GM18873 (cell line): ENCODE measurements around the gene MRTFB.
A peak's percentile ranks its signal among the peaks of the same experiment; 100 is the strongest.
"Not testable (repeated sequence)": the region's sequence is repeated elsewhere in the genome, so short reads cannot be mapped to it uniquely, and the experiment has no call there.

Experiments used
- ATAC-seq: cut with Tn5 transposase; IDR thresholded peaks from one replicate; pipeline ENCODE4 v1.9.1; 2021; ENCODE audit warnings: mild to moderate bottlenecking, moderate library complexity, moderate number of reproducible peaks; ENCODE audit not compliant: unreplicated experiment, low FRiP score

The MRTFB gene

DNA sequence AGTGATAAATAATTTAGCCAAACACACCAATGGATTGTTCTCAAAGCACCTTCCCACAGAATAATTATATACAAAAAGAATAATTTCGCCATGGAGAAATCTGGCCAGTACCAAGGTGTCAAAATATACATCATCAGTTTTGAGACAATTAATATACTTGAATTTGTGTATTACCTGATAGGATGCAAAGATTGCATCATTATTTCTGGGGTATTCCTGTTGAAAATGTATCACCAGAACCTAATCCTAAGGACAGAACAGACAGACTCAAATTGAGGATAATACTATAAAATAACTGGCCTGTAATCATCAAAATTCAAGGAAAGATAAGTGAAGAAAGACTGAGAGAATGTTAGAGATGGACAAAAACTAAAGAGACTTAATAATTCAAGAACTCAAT is 111.9 kb downstream of the MRTFB start:
- no peak for ATAC-seq

DNA sequence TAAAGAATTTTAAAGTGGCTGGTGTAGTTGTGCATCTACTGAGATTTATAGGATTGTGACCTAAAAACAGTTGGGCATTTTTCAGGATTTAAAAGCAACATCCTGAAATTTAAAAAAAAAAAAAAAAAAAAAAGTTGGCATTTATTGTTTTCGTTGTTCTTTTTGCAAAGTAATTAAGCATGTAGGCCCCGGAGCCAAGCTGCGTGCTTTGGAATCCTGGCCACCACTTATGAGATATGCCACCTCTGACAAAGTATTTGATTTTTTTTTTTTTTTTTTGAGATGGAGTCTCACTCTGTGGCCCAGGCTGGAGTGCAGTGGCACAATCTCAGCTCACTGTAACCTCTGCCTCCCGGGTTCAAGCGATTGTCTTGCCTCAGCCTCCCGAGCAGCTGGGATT is 112.8 kb downstream of the MRTFB start:
- ATAC-seq, result not testable (repeated sequence)

DNA sequence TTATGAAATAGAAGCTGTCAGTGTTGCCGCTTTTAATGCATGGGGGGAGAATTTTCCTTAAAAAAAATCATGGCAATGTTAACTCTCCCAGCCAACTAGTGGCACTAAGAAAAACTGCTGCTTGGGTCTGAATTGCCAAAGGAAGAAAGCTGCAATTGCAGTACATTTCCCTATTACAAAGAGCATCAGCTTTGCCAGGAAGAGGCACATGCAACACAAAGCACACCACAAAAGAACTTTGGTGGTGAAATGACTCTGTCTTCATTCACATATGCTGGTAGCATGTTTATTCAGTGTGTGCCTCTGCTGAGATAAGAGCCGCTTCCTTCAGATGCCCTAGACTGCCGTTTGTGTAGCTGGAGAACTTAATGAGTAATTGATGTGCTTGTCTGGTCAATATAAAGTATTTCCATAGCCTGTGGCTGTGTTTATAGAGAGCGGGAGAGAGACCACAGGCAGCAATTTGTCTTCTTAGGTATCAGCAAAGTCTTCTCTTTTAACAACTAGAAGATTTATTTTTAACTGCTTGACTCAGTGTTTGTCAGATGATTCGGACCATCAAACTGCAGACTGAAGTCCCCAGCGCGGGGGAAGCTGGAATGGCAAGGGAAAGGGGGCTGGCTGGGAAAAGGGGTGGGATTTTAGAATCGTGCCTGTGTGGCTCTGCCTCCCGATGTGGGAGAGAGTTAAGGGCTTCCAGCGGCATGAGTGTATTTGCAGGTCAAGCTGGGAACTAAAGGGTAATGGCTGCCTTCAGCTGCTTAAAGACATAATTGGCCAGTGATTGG is 115.1 kb downstream of the MRTFB start:
- no peak for ATAC-seq

DNA sequence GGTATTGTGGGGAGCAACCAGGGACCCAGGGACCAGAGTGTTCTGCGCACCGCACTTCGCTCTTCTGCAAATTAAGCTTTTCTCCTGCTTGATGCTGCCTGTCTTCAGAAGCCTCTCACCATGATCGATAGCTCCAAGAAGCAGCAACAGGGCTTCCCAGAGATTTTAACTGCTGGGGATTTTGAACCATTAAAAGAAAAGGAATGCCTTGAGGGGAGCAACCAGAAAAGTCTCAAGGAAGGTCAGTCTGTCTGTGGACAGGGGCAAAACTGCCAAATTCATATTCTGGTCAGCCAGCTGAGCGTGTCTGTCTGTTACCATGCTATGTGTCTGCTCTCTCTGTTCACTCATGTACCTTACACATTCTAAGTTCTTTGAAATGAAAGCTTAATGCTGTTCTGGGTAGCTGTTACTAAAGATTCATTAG is 115.7 kb downstream of the MRTFB start:
- ATAC-seq, result no peak

DNA sequence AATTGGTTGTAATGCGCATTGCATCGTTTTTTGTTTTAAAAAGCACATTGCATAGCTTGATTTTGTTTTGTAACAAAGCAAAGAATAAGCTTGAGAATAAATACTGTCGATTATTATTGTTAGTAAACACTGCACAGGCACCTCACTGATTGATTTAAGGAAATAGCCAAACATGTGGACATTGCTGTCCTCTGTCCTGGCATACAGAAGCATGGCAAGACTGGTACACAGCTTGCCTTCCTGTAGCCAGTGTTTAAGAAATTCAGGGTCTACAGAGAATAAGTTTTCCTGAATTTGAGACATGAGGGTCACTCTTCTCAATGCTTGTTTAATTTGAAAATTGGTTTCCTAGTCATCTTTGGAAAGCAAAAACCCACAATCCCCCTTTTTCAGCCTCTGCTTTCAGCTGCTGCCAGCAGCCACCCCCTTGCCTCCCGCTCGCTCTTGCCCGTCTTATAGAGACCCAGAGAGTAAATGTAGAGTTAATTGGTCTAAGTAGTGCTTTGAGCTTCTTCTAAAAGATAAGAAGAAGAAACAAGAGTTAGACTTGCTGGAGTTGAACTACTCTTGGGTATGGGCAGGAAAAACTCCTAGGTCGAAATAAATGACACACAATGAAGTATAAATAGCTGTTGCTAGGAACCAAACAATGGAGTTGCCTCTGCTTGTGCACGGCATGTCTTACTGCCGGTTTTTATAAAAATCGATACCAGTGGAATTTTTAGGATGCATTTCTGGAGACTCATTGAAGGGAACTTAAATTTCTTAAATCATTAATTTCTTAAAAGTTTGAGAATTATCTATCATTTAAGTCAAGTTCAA is 116.6 kb downstream of the MRTFB start:
- no peak for ATAC-seq

DNA sequence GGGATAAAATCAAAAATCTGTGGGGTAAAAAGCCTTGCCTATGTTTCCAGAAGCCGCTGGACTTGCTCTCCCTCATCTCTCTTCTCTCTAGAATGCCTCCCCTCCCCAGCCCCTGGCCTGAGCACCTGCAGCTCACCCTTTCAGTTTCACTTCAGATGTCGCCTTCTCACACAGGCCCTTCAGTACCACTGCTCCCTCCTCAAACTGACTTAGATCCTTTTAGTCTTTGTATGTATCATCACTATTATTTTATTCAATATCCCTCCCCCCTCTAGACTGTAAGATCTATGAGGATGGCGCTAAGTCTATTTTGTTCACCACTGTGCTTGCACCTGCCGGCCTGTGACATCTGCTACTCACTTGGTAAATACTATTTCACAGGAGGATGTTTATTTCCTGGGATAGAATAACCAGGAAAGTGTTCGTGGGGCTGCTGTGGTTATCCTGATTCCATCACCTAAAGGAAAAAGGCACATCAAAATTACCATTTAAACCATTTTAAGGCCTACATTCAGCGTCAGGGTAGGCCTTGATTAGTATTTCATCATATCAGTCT is 122.3 kb downstream of the MRTFB start:
- peak; percentile 66 for ATAC-seq

DNA sequence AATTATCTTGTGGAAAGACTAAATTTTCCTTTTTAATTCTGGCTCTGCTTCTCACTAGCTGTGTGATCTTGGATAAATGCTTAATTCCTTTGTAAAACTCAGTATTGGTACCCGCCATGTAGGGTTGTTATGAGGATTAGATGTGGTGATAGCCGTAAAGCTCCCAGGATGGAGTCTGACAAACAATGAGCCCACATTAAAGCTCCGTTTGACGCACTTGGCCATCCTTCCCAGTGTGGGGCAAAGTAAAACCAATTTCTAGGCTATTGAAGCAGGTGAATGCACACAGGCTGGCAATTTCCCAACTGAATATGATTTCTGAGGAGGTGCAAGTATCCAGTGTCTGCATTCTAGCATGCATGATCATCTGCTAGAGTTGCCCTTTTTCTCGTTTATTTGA is 123.6 kb downstream of the MRTFB start:
- no peak for ATAC-seq

DNA sequence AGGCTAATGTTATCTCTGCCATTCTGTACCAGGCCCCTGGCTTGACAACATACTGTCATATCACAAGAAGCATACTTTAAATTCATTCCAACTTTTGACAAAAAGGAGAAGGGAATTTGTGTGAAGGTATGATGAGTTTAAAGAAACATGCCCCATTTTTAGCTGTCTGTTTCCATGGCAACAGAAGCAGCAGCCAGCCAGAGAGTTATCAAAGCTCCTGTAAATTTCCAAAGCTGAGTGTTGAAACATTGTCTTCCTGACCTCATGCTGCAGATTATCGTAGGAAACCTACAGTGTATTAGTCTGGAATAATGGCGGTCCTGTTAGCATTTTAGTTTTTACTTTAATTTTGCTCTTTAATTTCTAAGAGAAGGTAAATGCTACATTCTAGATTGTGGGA is 124.9 kb downstream of the MRTFB start:
- no peak for ATAC-seq

DNA sequence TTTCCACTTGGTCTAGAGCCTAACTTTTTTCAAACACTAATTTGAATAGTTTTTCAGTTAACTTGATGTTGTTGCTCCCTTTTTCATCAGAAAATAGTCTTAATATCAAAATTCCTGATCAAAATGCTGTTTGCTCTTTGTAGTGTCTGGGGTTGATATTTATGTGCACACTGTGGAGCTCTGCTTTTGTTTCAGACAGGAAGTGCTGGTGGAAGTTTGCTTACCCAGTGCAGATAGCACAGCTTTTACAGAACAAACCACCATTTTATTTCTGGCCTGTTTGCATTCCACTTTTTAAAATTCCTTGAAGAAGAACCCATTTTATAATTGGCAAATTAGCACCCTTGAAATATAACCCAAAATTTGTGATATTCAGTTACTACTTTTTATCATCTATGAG is 125.4 kb downstream of the MRTFB start:
- no peak for ATAC-seq

DNA sequence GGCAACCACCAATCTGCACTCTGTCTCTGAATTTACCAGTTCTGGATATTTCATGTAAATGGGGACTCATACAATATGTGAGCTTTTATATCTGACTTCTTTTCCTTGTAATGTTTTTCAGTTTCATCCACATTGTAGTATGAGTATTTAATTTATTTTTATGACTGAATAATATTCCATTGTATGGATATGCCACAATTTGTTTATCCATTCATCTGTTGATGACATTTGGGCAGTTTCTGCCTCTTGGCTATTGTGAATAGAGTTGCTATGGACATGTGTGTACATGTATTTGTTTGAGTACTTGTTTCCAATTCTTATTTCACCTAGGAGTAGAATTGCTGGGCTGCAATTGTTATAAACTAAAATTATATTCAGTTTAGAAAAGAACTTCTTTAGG is 126.9 kb downstream of the MRTFB start:
- ATAC-seq, result no peak

DNA sequence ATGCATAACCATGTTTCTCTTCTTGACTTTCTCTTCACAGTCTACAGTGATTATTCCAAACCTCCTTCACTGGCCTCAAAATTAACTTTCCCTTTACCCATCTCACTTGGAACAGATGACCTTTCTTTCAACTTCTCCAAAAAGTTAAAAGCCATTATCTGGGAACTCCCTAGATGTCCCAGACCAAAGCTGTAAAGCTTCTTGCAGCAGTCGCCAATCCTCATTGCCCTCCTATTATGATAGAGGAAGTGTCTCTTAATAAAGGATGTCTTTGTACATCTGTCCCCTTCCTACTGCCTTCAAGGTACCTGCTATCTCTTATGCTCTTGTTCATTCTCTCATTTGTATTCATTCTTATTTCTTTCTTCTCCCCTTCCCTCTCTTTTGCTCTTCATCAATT is 127.5 kb downstream of the MRTFB start:
- ATAC-seq, result no peak

DNA sequence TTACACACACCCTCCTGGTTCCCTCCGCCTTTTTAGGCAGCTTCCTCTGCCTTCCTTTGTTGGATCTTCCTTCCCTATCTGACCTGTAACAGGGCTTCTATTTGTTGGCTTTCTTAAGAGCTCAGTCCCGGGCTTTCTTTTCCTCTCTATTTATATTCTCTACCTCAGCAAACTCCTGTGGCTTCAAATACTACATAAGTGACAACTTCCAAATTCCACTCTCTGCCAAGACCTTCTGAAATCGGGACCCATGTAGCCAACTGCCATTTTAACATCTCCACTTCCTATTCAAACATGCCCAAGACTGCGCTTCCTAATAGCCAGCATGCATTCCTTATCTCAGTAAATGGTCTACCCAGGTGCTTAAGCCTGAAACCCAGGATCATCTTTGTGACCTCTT is 128.1 kb downstream of the MRTFB start:
- ATAC-seq, result no peak

DNA sequence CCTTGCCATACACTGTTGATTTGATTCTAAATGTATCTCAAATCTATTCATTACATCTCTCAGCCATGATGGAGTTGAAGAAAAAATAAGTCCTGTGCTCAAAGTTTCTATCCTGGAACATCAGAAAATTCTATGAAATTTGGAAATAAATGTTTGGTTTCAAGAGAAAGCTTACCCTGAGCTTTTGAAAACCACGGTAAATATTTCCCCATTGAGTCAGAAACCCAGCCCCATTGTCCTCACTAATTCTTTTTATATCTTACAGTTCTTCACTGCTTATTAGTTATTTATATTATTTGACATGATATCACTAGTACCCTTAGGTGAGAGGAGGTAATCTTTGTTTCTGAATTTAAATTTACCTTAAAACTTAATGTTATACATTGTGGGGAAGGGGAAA is 128.5 kb downstream of the MRTFB start:
- no peak for ATAC-seq

DNA sequence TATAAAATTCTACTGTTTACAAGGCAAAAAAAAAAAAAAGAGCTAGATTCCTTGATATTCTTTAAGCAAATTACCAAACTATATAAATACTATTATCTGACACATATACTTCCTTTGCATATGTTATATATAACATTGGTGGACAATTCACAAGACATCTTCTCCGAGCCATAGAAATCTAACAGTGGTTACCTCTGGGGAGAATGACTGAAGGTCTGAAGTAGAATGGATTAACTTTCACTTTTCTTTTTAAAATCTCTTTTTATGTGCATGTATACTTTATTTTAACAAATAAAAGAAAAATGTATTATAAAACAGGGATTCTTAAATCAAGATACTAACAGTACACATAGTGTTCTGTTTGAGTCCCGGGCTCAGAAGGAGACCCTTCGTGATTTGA is 131.0 kb downstream of the MRTFB start:
- no peak for ATAC-seq

DNA sequence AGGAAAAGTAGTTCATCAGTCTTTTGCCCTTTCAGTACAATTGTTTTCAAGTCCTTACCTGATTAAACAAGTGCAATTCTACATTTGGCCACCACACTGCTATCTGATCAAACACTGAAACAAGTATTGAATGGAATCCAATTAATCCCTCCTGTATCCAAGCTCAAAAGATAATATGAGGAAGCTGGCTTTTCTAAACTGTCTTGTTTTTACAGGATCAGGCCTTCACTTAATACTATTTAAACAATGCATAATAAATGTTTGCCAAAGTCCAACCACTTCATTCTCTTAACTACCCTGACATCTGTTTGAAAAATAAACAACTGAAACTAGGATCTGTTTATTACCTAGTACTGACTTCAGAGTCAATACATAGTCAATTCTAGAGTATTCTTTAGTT is 131.6 kb downstream of the MRTFB start:
- ATAC-seq, result no peak

DNA sequence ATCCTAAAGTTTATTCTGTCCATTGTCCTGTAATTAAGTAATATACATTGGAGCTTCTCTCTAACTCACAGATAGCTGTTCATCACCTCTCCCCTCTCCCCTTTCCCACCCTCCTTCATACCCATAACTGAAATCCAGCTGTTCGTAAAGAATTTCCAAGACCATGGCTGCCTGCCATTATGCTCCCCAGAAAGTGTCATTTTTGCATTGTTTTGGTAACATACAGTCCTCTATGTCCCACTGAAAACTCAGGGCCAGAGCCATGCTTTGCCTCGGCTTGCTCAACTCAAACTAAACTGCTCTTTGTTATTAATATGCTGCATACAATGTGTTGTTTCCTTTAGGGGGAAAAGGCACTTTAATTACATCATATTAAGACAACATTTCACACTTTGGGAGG is 132.0 kb downstream of the MRTFB start:
- no peak for ATAC-seq

DNA sequence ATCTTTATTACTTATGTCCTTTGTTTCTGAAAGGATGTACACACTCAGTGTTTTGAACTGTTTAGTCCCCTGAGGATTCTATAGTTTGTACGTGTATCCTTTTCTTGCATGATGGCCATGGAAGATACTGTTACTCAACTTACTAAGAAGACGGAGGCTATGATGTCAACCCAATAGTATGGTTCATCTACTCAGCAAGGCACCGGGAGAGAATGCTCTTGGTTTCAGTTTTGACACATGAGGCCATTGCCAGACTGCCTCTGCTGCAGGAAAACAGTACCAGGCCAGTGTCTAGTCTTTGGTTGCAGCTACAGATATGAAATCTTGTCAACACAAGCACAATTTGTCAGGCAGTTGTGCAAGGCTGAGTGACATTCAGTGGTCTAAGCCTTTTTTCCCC is 134.5 kb downstream of the MRTFB start:
- ATAC-seq, result no peak

DNA sequence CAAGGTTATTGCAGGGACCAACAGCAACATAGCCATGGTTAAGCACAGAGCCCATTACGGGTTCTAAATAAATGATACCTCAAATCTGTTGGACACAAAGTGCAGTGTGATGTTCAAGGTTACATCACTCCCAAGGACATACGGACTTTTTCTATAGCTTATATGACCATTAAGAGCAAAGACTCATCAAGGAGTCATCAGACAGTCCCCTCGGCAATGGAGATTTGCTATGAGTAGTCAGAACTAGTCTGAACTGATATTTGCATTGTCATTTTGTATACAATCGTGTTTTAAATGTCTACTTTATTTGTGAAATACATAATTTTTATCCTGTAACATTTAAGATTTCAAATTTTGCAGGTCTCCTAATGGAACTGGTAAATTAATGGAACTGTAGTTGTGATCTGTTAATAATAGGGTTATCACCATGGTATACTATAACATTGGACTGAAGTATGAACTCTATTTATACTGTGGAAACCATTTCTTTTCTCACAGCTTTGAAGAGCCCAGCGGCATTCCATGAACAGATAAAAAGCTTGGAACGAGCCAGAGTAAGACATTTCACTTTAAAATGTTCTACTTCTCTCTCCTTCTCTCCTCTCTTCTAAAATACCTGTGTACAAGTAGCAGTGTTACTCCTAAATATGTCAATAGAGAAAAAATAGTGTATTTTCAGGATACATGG is 140.9 kb downstream of the MRTFB start:
- no peak for ATAC-seq

DNA sequence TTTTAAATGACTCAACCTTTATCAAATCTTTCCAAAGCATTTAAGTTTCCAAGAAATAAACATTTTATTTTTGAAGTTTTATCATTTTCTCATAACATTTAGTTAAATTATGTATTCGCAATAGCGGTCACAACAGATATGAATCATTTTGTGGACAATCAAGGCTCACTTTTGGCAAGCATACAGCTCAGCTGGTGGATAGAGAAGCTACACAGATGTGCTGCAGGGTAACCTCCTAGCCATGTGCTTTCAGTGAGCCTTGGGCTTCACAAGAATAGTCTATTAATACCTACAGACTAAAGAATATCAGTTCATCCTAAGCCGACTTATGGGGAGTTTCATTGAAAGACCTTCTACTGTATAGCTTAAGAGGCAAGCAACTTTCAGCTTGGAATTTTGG is 144.8 kb downstream of the MRTFB start:
- no peak for ATAC-seq

DNA sequence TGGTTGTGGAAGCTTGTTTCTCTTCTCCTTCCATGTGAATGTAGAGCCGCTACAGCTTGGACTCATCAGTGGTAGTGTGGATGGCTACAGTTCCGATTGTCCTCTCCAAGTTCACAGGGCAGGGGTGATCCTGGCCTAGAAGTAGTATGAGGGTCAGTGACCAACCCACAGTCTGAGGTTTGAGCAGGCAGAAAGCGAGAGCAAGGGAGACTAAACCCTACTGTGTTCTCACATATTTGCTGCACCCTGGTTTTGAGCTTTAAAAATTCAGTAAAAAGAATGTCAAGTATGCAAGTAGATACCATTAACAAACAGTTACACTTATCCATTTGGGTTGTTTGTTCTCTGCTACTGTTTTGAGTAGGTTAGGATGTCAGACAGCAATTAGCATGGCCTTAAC is 148.9 kb downstream of the MRTFB start:
- no peak for ATAC-seq

DNA sequence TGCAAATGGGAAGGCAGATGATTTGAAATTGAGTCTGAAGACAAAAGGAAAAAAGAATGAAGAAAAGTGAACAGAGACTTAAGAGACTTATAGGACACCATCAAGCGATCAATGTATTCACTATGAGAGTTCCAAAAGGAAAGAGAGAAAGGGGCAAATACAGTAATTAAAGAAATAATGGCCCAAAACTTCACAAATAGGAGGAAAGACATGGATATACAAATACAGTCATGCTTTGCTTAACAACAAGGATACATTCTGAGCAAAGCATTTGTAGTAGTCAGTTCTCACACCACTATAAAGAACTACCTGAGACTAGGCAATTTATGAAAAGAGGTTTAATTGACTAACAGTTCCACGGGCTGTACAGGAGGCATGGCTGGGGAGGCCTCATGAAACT is 152.5 kb downstream of the MRTFB start:
- ATAC-seq, result no peak
